Adrenal gland (tissue), 19 donors: ENCODE results near the gene FOSB. TPM values are rescaled to one million over a fixed set of nuclear protein-coding genes. Genes with fewer than 3 reads are reported as not detected.

Source experiments
- DNase-seq, 7 donors: peaks; one replicate each; pipeline ENCODE4 v3.0.0-alpha.2; 2019 to 2020
- H3K27ac ChIP-seq, 5 donors: fragments of 200-600 bp; sonication (generic) in 4 of 5; 1 replicate in 3 of 5; 2 replicates in 2 of 5; pipeline versions ENCODE4 v1.5.1 to v1.8.0; 2016 to 2020; ENCODE audit warnings: mild to moderate bottlenecking in 1 of 5
- H3K27me3 ChIP-seq: fragments of 200-600 bp; 2 replicates; pipeline ENCODE4 v1.8.0; 2021
- H3K36me3 ChIP-seq, 2 donors: fragments of 200-600 bp; replicated peaks in 1 of 2; 1 replicate in 1 of 2; 2 replicates in 1 of 2; pipeline versions ENCODE4 v1.5.1 to v1.8.0; 2018 to 2022
- H3K4me1 ChIP-seq, 2 donors: fragments of 200-600 bp; replicated peaks in 1 of 2; 1 replicate in 1 of 2; 2 replicates in 1 of 2; pipeline versions ENCODE4 v1.5.1 to v1.8.0; 2018 to 2021
- H3K4me3 ChIP-seq, 4 donors: fragments of 200-600 bp; sonication (generic) in 3 of 4; one replicate each; pipeline ENCODE4 v1.5.1; 2016 to 2018
- H3K9me3 ChIP-seq, 3 donors: fragments of 200-600 bp; sonication (generic) in 1 of 3; replicated peaks in 1 of 3; 1 replicate in 2 of 3; 2 replicates in 1 of 3; pipeline versions ENCODE4 v1.5.1 to v1.8.0; 2016 to 2021
- POLR2A ChIP-seq, 2 donors: fragments of 450-650 bp; IDR thresholded peaks; one replicate each; pipeline ENCODE4 v1.6.1; 2017; ENCODE audit warnings: antibody characterized with exemption in 2 of 2, mild to moderate bottlenecking in 2 of 2, moderate library complexity in 1 of 2
- WGBS, 4 donors: extraction: QIAGEN DNeasy Blood & Tissue Kit in 2 of 4; methylation state at CpG; one replicate each; pipeline versions ENCODE4 v1.1.5 to v1.1.7; 2013 to 2017; 5-methylcytosine and 5-hydroxymethylcytosine counted together
- intact Hi-C, 2 donors: fragments of 100-400 bp; cut with DNase I; formaldehyde crosslinking; loops; one replicate each; pipeline versions ENCODE4 v1.14.1 to v1.15.0; 2022 to 2023
- long read RNA-seq, 10 donors: library from polyadenylated mRNA in 3 of 10; unstranded in 2 of 10; stranded (forward) in 1 of 10; transcript quantifications; one replicate each; pipeline ENCODE4 v2.0.0 and lab custom pipeline, GENCODE V29; 2021 to 2026
- polyA plus RNA-seq, 3 donors: library from polyadenylated mRNA; stranded (reverse); fragments of 200-250 nt in 2 of 3; fragments of 350-450 nt in 1 of 3; fragmentation: Illumina TruSeq in 1 of 3; extraction: RNeasy Lipid Tissue Mini Kit (QIAGEN cat#74804) in 1 of 3; gene quantifications; one replicate each; pipeline ENCODE4 v1.2.3, GENCODE V29; 2013 to 2014
- total RNA-seq, 9 donors: library from RNA; depleted of rRNA in 4 of 9; stranded (reverse); fragments of >200 nt in 4 of 9; fragments of 120-200 nt in 1 of 9; fragmentation: NEBNext Ultra II Directional in 1 of 9; extraction: Animal tissue kit (Norgen Biotek cat#: 25700) in 1 of 9; gene quantifications; one replicate each; pipeline versions ENCODE4 v1.1.0 to v1.2.4, GENCODE V29; 2013 to 2023
- TF ChIP-seq, protein P1 (sequence below), 6 experiments: fragments of 450-650 bp in 4 of 6; fragments of 200-600 bp in 2 of 6; sonication (generic) in 1 of 6; IDR thresholded peaks; 1 replicate in 5 of 6; 2 replicates in 1 of 6; pipeline versions ENCODE4 v1.5.1 to v1.8.0; 2016 to 2021; ENCODE audit warnings: antibody characterized with exemption in 6 of 6, mild to moderate bottlenecking in 2 of 6, moderate library complexity in 1 of 6
- donor health status: healthy with polysubstance abuse.
- donor health status: Bipolar disorder and iron deficiency.
- donor health status: DM: yes; HTN: yes; CAD: no.
- donor health status: DM: no; HTN: no; CAD: no.
- donor health status: DM: no; HTN: no; CAD: no.
- donor health status: DM: yes; HTN: yes; CAD: no.

Gene FOSB
- total RNA-seq (10 to 100 TPM in 1 of 9 donors, 1 to 10 TPM in 8; 1.0 to 21.7 (median 3.0) TPM), polyA plus RNA-seq (10 to 100 TPM in 1 of 3 donors, 1 to 10 TPM in 1, under 1 TPM in 1; 0.95 to 11.1 (median 4.3) TPM)
- long read RNA-seq, donor 1, partial matches to known transcripts = 0 of 2 reads
- long read RNA-seq, donor 1, other reads (novel, unspliced or antisense) = 0 of 2 reads
- long read RNA-seq, donor 2, partial matches to known transcripts = 0 of 9 reads
- long read RNA-seq, donor 2, other reads (novel, unspliced or antisense) = 0 of 9 reads
- long read RNA-seq, donor 3, partial matches to known transcripts = 0 of 9 reads
- long read RNA-seq, donor 3, other reads (novel, unspliced or antisense) = 7 of 9 reads
- long read RNA-seq, donor 4 = 0 reads
- long read RNA-seq, donor 5 = 0 reads
- long read RNA-seq, donor 6, partial matches to known transcripts = 0 of 4 reads
- long read RNA-seq, donor 6, other reads (novel, unspliced or antisense) = 4 of 4 reads
- long read RNA-seq, donor 7, partial matches to known transcripts = 0 of 1 reads
- long read RNA-seq, donor 7, other reads (novel, unspliced or antisense) = 0 of 1 reads
- long read RNA-seq, donor 8, partial matches to known transcripts = 0 of 4 reads
- long read RNA-seq, donor 8, other reads (novel, unspliced or antisense) = 0 of 4 reads
- long read RNA-seq, donor 9, partial matches to known transcripts = 0 of 1 reads
- long read RNA-seq, donor 9, other reads (novel, unspliced or antisense) = 0 of 1 reads
- long read RNA-seq, donor 10 = 0 reads

GRCh38 chr19:45467456-45468158 lies at the start of gene FOSB:
Gene FOSB (plus strand): TSS chr19:45467996. CDS start chr19:45468587, 591 bp downstream.
- intact Hi-C loops = no loop called here
- TF ChIP-seq POLR2A (IDR thresholded peaks at IDR 0.05) = peak; percentile 94 to 96
- TF ChIP-seq, protein P1, sequence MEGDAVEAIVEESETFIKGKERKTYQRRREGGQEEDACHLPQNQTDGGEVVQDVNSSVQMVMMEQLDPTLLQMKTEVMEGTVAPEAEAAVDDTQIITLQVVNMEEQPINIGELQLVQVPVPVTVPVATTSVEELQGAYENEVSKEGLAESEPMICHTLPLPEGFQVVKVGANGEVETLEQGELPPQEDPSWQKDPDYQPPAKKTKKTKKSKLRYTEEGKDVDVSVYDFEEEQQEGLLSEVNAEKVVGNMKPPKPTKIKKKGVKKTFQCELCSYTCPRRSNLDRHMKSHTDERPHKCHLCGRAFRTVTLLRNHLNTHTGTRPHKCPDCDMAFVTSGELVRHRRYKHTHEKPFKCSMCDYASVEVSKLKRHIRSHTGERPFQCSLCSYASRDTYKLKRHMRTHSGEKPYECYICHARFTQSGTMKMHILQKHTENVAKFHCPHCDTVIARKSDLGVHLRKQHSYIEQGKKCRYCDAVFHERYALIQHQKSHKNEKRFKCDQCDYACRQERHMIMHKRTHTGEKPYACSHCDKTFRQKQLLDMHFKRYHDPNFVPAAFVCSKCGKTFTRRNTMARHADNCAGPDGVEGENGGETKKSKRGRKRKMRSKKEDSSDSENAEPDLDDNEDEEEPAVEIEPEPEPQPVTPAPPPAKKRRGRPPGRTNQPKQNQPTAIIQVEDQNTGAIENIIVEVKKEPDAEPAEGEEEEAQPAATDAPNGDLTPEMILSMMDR (IDR thresholded peaks at IDR 0.05) = no peak

GRCh38 chr19:45418802-45419201 lies 49.0 kb upstream of the FOSB start:
- H3K4me3 ChIP-seq = no peak overlapping the region
- TF ChIP-seq POLR2A (IDR thresholded peaks at IDR 0.05) = no peak
- TF ChIP-seq, protein P1 (IDR thresholded peaks at IDR 0.05) = no peak
- peak overlapping the region in 1 of 5 donors; percentile 60 for H3K27ac ChIP-seq
- peaks cover 9% of the 10 kb centered on the region in 2 donors for H3K4me1 ChIP-seq
- intact Hi-C loops = no loop called here
- no peaks in the 10 kb centered on the region for H3K9me3 ChIP-seq
- DNase-seq = no peak
- 76 to 83% (median 78%) methylated on average over 9 of the region's 9 CpGs for WGBS, 4 donors
- no peaks in the 10 kb centered on the region for H3K27me3 ChIP-seq
- H3K36me3 ChIP-seq = peaks cover 0 to 51% of the 10 kb centered on the region in 2 donors

More at GRCh38 chr19:45467456-45468158, at the start of gene FOSB:
- H3K4me1 ChIP-seq = peaks cover 22 to 27% of the 10 kb centered on the region in 2 donors
- H3K9me3 ChIP-seq = no peaks in the 10 kb centered on the region
- no peaks in the 10 kb centered on the region for H3K27me3 ChIP-seq
- no peaks in the 10 kb centered on the region for H3K36me3 ChIP-seq
- DNase-seq = peak; percentile 94 to 98 (median 96)
- 0 to 1% (median 1%) methylated on average over 28 to 56 of the region's 56 CpGs for WGBS, 4 donors
- peak within 1 kb of the TSS in 3 of 4 donors; percentile 10 to 71 (median 65) for H3K4me3 ChIP-seq
- peak within 1 kb of the TSS; percentile 57 to 97 (median 90) for H3K27ac ChIP-seq

DNA sequence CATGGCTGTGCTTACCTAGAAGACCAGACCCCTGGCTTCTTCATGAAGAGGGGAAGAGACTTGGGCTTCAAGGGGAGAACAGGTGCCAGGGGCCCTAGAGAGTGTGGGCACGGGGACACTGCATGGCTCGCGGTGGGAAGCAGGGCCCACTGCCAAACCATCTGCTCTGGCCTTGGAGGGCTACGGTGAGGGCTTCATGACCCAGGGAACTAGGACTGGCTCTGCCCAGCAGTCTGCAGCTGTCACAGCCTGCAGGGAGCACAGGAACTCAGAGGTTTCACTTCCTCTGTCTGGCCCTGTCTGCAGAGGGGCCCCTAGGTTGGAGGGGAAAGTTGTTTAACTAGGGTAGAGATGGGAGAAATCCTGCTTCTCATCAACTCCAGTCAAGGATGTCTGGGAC lies 48.4 kb upstream of the FOSB start:
- no peak for TF ChIP-seq POLR2A (IDR thresholded peaks at IDR 0.05)
- TF ChIP-seq, protein P1 (IDR thresholded peaks at IDR 0.05) = no peak
- H3K9me3 ChIP-seq = no peaks in the 10 kb centered on the region
- intact Hi-C loops = no loop called here
- WGBS, 4 donors = 4 to 55% (median 26%) methylated on average over 4 of the region's 4 CpGs
- peak in 1 of 7 donors; percentile 43 for DNase-seq
- H3K4me1 ChIP-seq = peaks cover 14 to 15% of the 10 kb centered on the region in 2 donors
- H3K27ac ChIP-seq = peak overlapping the region in 1 of 5 donors; percentile 60
- H3K4me3 ChIP-seq = no peak overlapping the region
- H3K27me3 ChIP-seq = no peaks in the 10 kb centered on the region
- peaks cover 0 to 45% of the 10 kb centered on the region in 2 donors for H3K36me3 ChIP-seq
